ENCODE data around the gene ZNF70. TPM values are rescaled to one million over a fixed set of nuclear protein-coding genes. Genes with fewer than 3 reads are reported as not detected.

The ZNF70 gene
- total and polyA plus RNA-seq, 2 of the 13 experiments (the other 11 are each of a cell fraction or from before 2014, with no cell fraction given) = 0.62 to 3.6 TPM

GRCh38 chr22:23716811-23717801, 33.8 kb downstream of the ZNF70 start (continued):
- TF ChIP-seq HMGXB3 (CRISPR knock-in tag; IDR thresholded peaks at IDR 0.05; ENCODE audit: borderline replicate concordance) (no peak; the same call in 1 of the 2 replicates), ZNF543 (CRISPR knock-in tag; IDR thresholded peaks at IDR 0.05) (peak; percentile 94), THYN1 (CRISPR knock-in tag; IDR thresholded peaks at IDR 0.05; ENCODE audit: borderline replicate concordance, low read depth) (no peak; the same call in 1 of the 2 replicates), FOXA3 (CRISPR knock-in tag; IDR thresholded peaks at IDR 0.05) (peak; percentile 43), ZSCAN25 (CRISPR knock-in tag; IDR thresholded peaks at IDR 0.05) (0 out of 2 replicates have a peak, but pooled peaks have one; percentile 57), ATF3 (CRISPR knock-in tag; IDR thresholded peaks at IDR 0.05) (no peak), ZNF354B (CRISPR knock-in tag; IDR thresholded peaks at IDR 0.05) (no peak), SP5 (CRISPR knock-in tag; IDR thresholded peaks at IDR 0.05; ENCODE audit: borderline replicate concordance, low read depth) (peak; percentile 40; the same call in 1 of the 2 replicates), ZKSCAN1 (IDR thresholded peaks at IDR 0.05; ENCODE audit: low read length) (no peak), ZNF350 (CRISPR knock-in tag; IDR thresholded peaks at IDR 0.05; ENCODE audit: borderline replicate concordance, low read depth) (peak; percentile 93), ZMYM3 (CRISPR knock-in tag; IDR thresholded peaks at IDR 0.05) (peak; percentile 55; the same call in 1 of the 2 replicates), BRD4 (CRISPR knock-in tag; IDR thresholded peaks at IDR 0.05) (peak; percentile 81; the same call in 1 of the 2 replicates), ZNF329 (CRISPR knock-in tag; IDR thresholded peaks at IDR 0.05; ENCODE audit: low read depth) (no peak), ZNF629 (CRISPR knock-in tag; conservative IDR thresholded peaks at IDR 0.05) (no peak), ZNF883 (CRISPR knock-in tag; IDR thresholded peaks at IDR 0.05; ENCODE audit: not compliant biosample characterization) (peak; percentile 96), ZEB1 (IDR thresholded peaks at IDR 0.05; ENCODE audit: insufficient replicate concordance, low read depth) (peak; percentile 40), MTERF4 (CRISPR knock-in tag; IDR thresholded peaks at IDR 0.05) (peak; percentile 70; the same call in 1 of the 2 replicates), XBP1 (CRISPR knock-in tag; IDR thresholded peaks at IDR 0.05) (no peak), ZBTB33 (CRISPR knock-in tag; IDR thresholded peaks at IDR 0.05) (peak; percentile 1; the same call in 1 of the 2 replicates), GPN1 (CRISPR knock-in tag; IDR thresholded peaks at IDR 0.05; ENCODE audit: borderline replicate concordance) (no peak), ZNF343 (CRISPR knock-in tag; IDR thresholded peaks at IDR 0.05) (peak; percentile 87)
